GM21825 (cell line): ENCODE results near the gene MS4A6E.
A peak's percentile ranks its signal among the peaks of the same experiment; 100 is the strongest.
"Not testable (repeated sequence)": the region's sequence is repeated elsewhere in the genome, so short reads cannot be mapped to it uniquely, and the experiment has no call there.

ENCODE experiments used
- ATAC-seq: cut with Tn5 transposase; IDR thresholded peaks from one replicate; pipeline ENCODE4 v1.9.1; 2021; ENCODE audit warnings: mild to moderate bottlenecking, moderate library complexity; ENCODE audit not compliant: unreplicated experiment

Gene MS4A6E

GRCh38 chr11:60334005-60334620 is 7.1 kb downstream of the MS4A6E start:
- no peak for ATAC-seq

DNA sequence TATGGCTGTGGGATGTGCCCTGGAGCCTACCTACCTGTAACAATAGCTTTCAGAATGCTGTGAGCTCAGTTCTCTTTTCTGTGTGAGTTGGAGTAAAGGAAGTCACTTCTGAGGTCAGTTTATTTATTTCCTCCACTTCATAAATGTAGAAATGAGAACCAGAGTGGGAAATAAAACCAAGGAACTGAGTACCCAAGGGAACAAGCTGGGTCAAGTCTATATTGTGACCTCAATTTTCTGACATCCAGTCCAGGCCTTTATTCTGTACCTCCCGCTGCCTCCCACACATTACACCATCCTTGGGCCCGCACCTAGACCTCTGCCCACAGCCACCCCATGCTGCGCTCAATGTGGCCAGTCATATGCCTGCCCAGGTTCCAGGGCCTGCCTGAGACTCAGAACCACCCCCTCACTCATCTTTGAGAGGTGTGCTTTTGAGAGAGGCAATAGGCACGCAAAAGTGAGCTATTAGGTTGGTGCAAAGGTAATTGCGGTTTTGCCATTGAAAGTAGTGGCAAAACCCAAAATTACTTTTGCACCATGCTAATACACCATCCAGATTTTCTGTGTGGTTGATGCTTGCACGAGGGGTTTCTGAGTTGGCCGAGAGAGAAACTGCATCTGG is 9.8 kb downstream of the MS4A6E start:
- no peak for ATAC-seq

- no peak for ATAC-seq
These were observed 11.0 kb downstream of the MS4A6E start for GRCh38 chr11:60338053-60338452.

DNA sequence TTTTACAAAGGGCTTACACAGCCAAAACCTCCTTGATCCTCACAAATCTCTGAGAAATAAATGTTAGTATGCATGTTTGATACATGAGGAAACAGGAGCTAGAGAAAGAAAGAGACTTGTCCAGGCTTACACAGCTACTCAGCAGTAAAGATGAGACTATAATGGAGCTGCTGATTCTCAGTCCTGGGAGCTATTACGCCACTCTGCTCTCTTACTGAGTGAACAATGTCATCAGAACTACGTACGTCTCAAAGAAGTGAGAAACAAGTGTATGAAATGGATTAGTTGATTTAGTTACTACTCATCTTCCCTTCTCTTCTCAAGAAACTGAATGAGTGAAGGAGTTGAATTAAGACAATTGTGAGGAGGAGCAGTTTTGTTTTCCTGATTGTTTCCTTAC is 12.3 kb downstream of the MS4A6E start:
- ATAC-seq: no peak

DNA sequence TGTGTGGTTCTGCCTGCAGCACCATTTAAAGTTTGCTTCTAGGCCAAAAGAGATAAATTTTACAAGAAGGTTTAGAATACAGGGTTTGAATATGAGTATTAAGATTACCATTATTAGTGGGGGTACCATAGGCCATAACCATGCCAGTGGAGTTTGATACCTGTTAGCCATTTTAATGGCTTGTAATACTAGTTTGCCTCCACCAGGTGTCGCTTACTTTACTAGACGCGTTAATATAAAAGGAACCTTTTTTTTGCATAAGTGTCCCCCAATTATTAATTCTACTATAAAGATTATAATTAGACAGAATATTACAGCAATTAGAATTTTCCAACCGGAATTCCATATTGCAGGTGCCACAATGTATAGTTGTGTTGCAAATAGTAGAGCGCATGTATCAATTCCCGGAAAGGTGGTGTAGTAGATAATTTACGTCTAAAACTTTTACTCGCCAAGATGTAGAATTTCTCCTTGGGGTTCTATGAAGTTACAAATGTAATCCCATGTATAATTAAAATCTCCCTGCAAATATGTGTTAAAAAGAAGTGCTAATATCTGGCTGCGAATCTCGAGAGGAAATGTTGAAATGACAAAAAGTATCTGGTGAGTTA is 16.1 kb downstream of the MS4A6E start:
- ATAC-seq: no peak

GRCh38 chr11:60344146-60344545 is 17.1 kb downstream of the MS4A6E start:
- ATAC-seq: no peak

DNA sequence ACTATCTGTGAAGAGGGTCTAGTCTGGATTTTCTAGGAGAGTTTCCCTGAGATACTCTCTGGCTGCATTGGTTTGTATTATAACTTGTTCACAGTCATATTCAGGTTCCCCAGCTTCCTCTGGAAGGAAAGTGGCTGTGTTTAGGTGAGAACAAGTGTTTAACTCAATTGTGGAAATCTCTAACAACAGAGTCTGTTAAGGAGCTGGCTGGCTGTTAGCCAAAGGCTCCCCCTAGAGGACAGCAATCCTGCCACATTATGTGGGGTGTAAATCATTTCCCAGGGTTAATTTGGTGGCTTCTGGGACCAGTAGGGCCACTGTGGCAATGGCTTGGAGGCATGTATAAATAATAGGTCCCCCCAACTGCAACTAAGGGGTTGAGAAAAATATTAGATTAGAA is 18.4 kb downstream of the MS4A6E start:
- no peak for ATAC-seq

- no peak for ATAC-seq
These were observed 20.2 kb downstream of the MS4A6E start for GRCh38 chr11:60347084-60347797.

DNA sequence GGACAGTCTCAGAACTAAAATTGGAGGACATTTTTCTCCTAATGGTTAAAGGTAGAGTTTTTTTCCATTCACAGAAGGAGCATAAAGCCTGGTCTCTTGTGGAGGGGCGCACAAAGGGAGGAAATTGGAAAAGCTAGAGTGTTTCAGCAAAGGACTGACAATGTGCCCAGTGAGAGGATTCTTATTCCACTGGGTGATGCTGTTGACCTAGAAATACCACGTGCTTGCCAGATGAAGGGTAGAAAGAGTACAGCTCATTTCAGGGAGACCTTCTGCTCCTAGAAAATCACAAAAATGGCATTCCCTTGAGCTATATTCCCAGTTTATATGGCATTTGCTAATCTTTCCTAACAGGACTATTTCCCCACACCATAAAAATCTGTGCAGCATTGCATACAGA is 21.1 kb downstream of the MS4A6E start:
- ATAC-seq: no peak

- ATAC-seq: no peak
These were observed 22.9 kb downstream of the MS4A6E start for GRCh38 chr11:60349990-60350389.

- no peak for ATAC-seq
These were observed 30.7 kb downstream of the MS4A6E start for GRCh38 chr11:60357771-60358170.

DNA sequence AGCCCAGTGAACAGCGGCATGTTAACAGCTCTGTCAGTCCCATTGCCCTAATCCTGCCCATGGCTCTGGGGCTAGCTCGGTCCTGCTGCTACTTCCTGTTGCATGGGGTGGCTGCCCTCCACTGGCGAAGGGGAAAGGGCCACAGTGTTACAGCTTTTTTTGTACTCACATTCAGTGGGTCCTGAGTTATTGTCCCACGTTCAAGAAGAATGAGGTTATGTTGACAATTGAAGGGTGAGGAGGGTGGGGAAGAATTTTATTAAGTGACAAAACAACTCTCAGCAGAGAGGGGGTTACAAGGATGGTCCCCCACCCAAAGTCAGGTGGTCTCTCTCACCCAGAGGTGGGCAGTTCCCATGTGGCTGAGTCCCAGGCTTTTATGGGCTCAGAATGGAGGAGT is 33.6 kb downstream of the MS4A6E start:
- no peak for ATAC-seq

DNA sequence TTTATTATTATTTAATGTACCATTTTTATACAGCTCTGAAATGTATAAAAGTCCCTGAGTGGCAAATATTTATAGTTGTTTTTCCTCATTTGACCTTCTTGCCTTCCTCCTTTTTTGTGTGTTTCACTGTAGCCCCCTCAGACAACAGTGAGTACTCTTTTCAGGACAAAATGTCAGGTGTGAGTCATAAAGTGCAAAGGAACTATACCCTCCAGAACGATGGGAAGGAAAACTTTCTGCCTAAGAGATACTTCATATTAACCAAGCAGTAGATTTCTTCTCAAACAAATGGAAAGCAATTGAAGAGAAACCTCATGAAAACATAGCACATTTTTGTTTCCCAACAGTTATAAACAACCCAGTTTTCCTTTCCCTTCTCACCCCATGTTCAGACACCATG is 35.2 kb downstream of the MS4A6E start:
- ATAC-seq: no peak

DNA sequence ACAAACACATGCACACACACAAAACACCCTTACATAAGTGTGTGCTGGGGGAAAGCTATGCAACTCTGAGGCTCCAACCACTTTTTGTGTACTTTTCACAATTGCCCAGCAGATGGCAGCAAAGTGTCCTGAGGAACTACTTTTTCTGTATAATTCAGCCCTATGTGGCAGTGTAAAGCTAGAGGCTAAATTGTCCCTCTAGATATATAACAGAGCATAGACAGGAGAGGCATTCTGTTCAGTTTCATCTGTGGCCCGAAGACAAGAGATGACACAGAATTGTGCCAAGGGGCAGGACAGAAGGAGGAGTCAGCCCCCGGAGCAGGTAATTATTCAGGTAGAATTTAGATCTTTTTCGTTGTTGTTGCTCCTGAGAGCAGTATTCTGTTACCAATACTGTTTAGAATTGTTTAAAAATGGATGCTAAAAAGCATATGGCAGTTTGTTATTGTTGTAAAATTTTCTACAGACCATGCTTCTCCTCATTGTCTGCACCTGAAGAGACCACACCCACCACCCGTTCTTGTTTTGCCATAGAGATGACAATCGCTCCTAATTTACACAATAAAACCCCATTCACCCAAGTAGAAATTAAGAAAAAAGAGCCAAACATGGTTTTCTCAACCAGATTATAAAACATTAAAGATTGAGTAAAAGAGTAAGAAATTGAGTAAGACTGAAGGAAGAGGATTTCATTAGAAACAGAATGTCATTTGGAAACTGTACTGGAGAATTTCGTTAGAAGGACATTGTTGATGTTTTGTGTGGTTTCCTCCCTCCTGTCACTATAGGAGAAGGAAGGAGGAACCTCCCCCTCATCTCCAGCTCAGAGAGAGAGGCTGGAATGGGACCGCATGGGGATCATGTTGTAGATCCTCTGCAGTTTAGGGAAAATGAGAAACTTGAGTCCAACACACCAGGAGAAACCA is 36.8 kb downstream of the MS4A6E start:
- ATAC-seq: peak; percentile 56

GRCh38 chr11:60366262-60366904 is 39.3 kb downstream of the MS4A6E start:
- ATAC-seq: not testable (repeated sequence)

DNA sequence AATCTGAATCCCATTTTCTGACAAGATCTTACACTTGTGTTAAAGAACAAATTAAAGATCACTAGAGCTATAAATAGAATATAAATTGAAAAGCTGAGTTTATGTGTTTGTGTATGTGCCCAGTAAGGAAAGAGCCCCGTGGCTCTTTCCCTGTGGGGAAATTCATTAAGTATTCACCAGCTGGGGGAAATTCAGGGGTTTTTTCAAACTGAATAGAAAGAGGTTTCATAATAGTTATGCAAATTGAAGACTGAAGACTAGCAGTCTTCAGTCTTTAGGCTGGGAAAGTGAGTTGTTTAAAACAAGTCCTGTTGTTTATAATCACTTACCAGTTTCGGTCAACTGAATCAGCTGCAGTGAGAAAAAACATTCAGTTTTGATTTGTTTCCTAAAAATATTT is 40.0 kb downstream of the MS4A6E start:
- ATAC-seq: peak; percentile 82

- ATAC-seq: no peak
These were observed 40.8 kb downstream of the MS4A6E start for GRCh38 chr11:60367896-60368295.

DNA sequence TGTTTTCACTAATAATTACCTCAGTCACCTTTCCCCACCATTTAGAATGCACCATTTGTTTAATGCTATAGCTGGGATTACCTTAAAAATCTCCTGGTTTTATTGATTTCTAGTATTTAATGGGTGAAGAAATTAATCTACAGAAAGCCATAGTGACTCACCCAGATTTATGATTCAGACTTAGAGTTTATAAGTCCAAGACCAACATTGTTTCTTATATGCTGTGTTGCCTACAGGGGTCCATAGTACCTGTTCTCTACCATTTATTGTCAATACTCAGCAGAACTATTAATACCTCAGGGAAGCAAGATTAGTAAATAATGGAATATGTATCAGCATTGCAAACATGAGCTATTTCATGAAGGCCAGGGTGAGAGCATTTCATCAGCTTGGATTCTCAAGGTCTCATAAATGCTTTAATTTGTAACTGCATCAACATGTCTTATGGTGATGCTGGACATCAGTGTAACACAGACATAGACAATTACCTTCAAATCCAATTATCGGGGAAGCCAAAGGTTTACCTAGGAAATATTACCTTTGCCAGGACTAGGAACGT is 43.3 kb downstream of the MS4A6E start:
- ATAC-seq: no peak

DNA sequence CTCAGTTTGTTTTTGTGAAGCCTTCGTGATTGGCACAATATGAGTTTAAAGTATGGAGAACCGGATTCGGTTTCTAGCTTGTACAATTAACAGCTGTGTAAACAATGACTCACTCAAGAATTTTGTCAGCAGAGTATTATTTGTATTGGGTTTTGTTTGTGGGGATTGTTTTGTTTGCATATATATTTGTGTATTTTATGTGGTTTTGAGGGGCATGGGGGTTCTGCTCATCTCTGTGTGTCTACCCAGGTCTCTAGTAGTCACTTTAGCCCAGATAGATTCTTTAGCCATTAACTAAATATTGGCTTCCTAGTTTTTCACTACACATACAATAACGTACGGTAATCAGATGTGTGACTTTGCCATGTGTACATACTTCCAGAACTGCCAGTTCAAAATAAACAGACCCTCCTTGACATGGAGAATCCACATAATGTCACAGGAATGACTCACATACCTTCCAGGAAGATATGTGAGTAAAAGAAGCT is 43.8 kb downstream of the MS4A6E start:
- no peak for ATAC-seq

DNA sequence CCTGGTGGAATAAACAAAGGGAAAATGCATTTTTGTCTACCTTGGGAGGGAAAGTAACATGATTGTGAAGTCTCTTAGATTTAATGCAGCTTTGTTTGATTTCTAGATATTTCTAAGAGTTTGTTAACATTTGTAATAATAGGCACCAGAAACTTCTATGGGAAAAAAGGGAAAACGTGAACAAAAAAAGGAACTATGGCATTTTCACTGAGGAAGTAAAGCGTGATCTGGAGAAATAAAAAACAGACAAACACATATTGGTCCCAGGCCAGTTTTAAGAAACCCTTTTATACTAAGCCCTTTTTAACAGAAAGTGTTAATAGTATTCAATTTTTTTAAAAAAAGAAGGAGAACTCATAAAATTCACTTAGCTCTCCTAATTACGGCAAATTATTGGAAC is 44.3 kb downstream of the MS4A6E start:
- ATAC-seq: no peak
